ENCODE data around the gene SRSF1.

Gene SRSF1

GRCh38 chr17:57953705-57954396 lies 53.2 kb downstream of the SRSF1 start:
- H3K4me3 ChIP-seq, result peak overlapping the region in 5 of 7 experiments; percentile 61 to 76 (median 69)
- peak overlapping the region in 18 of 21 experiments; percentile 46 to 98 (median 92) for H3K27ac ChIP-seq

All from skin epidermis (tissue), 12 donors.